HG03565 (cell line): ENCODE data around the gene TDRD1.

Source experiments
- ATAC-seq: cut with Tn5 transposase; IDR thresholded peaks from one replicate; pipeline ENCODE4 v1.9.1; 2021; ENCODE audit warnings: mild to moderate bottlenecking, moderate library complexity; ENCODE audit not compliant: unreplicated experiment

The TDRD1 gene

DNA sequence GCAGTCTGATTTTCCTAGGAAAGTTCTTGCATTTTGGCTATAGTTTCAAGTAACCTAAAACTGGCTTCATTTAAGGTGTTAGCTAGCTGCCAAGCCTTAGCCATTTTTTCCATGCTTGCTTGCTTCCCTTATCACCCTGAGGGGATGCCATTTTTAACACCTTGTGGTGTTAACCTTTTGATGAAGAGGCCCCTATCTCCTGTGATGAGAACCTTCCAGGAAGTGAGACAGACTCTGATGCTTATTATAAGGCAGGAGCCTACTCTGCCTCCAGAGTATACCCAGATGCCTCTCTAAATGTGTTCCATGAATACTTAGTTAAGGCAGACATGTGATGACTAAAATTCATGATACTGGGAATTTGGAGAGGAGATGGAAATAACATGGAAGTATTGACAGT is 55.0 kb downstream of the TDRD1 start:
- no peak for ATAC-seq

GRCh38 chr10:114239117-114239993 is 60.2 kb downstream of the TDRD1 start, which contains the start of gene VWA2:
TSS of gene VWA2 (plus strand) at chr10:114239254. CDS start at chr10:114248714, 9,460 bp downstream.
- ATAC-seq = no peak

DNA sequence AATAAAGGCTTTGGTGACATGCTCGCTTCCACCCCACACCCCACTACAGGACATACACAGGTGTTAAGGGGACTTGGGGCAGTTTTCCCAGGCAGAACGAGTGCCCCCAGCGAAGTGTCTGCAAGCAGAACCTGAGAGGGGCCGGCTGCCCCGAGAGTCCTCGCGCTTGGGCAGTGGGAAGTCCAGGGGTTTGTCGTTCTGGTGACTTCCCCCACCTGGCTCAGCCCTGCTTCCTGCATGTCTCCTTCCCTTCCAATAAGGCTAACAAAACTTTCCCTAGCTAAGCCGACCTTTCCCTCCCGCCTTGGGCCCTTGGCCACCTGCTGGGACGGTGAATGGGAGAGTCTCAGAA is 60.8 kb downstream of the TDRD1 start:
- ATAC-seq = no peak

- no peak for ATAC-seq
These were observed 63.1 kb downstream of the TDRD1 start for GRCh38 chr10:114242235-114242634.

DNA sequence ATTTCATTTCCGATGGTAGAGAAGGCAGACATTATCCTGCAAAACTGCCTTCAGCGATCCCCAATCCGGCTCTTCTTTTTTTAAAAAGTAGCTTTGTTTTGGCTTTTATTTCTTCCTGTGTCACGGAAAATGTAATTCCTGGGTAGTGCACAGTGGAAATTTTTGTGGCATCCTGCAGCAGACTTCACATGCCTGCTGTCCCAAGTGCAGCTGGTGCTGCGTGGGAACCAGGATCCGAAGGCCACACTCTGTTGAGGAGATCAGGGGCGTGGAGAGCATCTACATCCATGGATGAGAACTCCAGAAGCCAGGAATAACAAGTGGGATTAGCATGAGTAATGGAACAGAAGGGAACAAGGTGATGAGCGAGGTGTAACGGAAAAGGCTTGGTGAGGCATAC is 64.5 kb downstream of the TDRD1 start:
- no peak for ATAC-seq

DNA sequence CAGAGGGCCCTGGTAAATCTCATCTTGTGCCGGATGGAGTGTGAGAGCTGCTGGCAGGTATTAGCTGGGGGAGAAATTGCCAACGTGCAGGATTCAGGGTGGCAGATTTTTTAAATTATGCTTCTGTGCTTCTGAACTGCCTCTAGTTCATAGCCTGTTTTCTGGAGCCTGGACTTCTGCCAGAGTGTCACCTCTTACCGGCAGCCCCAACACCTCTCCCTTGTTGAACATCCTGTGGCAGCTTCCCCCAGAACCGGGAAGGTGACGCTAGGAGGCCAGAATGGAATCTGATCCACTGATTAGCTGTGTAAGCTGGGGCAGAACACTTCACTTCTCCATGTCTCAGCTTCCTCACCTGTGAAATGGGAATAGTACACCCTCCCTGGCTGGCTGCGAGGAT is 65.0 kb downstream of the TDRD1 start:
- ATAC-seq = no peak

- no peak for ATAC-seq
These were observed 66.1 kb downstream of the TDRD1 start for GRCh38 chr10:114245121-114245791.

DNA sequence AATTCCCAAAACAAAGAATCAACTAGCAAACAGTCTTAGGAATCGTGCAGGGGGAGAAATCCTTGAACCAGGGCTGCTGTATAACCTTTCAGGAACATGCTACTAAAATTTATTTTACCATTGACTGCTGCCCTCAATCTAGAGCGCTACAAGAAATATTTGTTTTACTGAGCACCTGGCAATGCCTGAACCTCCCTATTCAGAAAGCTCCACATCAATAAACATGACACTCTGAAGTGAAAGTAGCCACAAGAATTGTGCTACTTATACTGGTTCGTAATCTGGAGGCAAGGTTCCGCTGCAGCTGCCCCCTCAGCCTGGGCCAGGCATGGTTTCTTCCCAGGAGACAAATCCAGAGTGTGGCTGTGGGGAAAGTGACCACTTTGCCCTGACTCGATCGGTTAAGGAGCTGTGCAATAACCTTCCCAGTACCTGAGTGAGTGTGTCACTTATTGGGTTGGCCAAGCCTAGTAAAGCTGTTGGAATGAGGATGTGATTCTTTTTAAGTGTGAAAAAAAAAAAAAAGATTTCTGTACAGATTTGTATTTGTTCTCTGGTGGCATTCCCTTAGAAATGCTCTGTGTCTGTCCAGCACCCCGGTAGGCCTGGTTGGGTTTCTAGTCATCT is 67.6 kb downstream of the TDRD1 start:
- no peak for ATAC-seq

- no peak for ATAC-seq
These were observed 71.1 kb downstream of the TDRD1 start for GRCh38 chr10:114250236-114250635.

DNA sequence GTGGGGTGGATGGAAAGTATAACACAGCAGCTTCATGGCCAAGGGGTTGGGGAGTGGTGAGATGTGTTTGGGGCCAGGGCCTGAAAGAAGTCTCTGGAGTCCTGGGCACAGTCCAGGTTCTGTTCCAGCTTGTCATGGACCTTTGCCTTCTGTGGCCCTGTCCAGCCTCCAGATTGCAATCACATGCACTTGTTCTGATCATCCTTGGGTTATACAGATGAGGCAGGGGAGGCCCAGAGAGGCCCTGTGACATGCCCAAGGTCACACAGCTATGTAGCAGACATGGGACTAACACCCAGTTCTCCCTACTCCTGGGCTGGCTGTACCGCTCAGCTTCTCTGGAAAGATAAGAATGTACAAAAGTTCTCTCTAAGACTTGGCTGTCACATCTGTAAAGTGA is 71.6 kb downstream of the TDRD1 start:
- ATAC-seq = no peak

- no peak for ATAC-seq
These were observed 72.9 kb downstream of the TDRD1 start for GRCh38 chr10:114252092-114252491.

- no peak for ATAC-seq
These were observed 73.7 kb downstream of the TDRD1 start for GRCh38 chr10:114252883-114253282.

DNA sequence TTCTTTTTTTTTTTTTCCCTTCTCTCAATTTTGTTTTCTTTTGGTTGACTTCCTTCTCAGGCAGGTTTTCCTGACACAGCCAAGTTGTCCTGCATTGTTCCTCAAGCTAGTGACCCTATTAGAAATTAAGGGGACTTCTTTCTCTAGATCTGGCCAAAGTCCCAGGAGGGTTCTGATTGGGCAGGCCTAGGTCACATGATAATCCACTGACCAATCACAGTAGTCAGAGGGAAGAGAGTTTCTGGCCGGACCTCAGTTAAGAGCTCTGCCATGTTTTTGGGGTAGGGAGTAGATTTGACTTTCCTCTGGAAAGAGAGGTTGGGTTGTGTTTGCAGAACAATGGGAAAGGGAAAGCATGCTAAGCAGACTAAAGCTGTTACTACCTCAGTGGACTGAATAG is 76.1 kb downstream of the TDRD1 start:
- ATAC-seq = no peak

DNA sequence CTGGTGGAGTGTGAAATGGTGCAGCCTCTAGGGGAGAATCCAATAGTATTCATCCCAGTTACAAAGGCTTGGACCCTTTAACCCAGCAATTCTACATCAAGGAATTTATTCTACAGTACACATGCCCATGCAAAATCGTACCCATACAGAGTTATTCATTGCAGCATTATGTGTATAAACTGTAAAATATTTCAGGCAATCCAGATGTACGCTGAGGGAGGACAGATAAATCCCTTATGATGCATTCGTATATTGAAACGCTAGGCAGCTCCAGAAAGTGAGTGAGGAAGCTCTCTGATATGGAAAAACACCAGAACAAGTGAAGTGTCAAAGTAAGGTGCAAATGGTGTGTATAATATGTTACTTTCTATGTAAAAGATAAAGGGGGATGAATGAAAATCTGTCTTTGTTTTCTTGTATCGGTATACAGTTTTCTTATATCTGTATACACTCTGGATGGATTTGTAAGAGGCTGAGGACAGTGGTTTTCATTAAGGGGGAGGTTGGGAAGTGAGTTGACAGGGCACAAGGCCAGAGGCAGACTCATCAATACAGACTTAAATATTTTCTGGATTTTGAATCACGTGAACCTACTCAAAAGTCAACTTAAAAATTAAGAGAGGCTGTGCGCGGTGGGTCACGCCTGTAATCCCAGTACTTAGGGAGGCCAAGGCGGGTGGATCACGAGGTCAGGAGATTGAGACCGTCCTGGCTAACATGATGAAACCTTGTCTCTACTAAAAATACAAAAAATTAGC is 77.0 kb downstream of the TDRD1 start:
- no peak for ATAC-seq

DNA sequence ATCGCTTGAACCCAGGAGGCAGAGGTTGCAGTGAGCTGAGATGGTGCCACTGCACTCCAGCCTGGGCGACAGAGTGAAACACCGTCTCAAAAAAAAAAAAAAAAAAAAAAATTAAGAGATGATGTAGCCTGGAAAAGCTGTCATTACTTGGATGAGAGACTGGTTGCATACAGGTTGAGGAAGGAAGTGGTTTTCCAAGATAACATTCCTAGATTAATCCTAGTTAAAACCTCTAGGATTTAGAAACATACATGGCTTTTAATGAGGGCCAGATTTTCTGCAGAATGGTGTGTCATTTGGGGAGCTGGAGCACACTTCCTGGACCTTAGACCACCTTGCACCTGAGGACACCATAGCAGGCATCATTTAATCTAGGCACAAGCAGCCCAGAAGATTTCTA is 77.7 kb downstream of the TDRD1 start:
- ATAC-seq = no peak

- no peak for ATAC-seq
These were observed 78.3 kb downstream of the TDRD1 start for GRCh38 chr10:114257498-114257897.

GRCh38 chr10:114258274-114258840 is 79.2 kb downstream of the TDRD1 start:
- no peak for ATAC-seq

- ATAC-seq = no peak
These were observed 80.7 kb downstream of the TDRD1 start for GRCh38 chr10:114259824-114260223.

DNA sequence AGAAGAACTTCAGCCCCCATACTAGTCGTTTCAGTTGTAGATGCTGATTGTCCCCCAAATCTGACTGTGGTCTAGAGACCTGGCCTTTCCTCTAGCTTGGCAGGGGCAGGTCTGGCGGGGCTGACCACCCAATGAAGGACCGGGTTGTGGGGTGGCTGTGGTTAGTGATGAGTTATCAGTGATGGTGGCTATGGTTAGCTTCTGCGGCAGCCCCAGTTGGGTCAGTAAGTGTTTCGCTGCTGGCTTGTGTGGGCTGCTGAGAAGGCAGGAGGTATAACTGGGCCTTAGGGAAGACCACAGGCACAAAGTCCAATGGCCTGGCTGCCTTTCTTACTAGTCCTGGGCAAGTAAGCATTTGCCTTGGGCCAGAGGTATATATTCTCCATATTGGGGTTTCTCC is 81.2 kb downstream of the TDRD1 start:
- no peak for ATAC-seq

GRCh38 chr10:114261076-114261475 is 81.9 kb downstream of the TDRD1 start:
- ATAC-seq = no peak

DNA sequence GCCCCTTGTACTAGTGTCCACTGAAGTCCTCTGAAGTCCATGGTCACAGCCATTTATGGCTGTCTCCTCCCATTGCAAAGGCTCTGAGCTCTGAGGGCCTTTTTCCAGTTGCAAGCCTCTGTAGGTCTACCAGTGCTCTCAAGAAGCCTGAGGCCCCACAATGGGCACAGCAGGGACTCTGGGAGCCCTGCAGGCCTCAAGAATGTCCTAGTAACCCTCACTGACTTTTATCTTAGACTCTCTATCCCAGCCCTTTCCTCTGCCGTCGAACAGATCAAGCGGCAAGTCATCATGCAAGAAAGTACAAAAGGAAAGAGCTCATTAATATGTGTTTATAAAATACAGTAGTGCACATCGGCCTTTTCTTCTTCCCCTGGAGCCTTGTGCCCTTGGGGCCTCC is 83.3 kb downstream of the TDRD1 start:
- no peak for ATAC-seq
